Panc1 (cell line): ENCODE data around the gene CLPX. TPM values are rescaled to one million over a fixed set of nuclear protein-coding genes. Genes with fewer than 3 reads are reported as not detected.

Experiments
- ATAC-seq: fragments of 200-7000 bp; cut with Tn5 transposase; 2 replicates; pipeline ENCODE4 v1.9.1; 2020; ENCODE audit warnings: mild to moderate bottlenecking, moderate library complexity
- BruUV-seq: library from RNA; stranded (reverse); fragments of 400-500 nt; replicated peaks from 2 replicates; lab custom pipeline; 2021; lab: Mats Ljungman, UMichigan
- CTCF ChIA-PET: fragments of 300-600 bp; sonication (Branson Sonifier 250); formaldehyde crosslinking; loops from one replicate; lab custom pipeline; 2022; ENCODE audit warnings: antibody characterized with exemption; lab: Charles Lee
- POLR2A ChIA-PET: fragments of 300-600 bp; sonication (Branson Sonifier 250); formaldehyde crosslinking; loops from one replicate; lab custom pipeline; 2022; ENCODE audit warnings: antibody characterized with exemption; lab: Charles Lee
- DNase-seq: peaks from one replicate; pipeline ENCODE4 v3.0.0-alpha.2; 2010; ENCODE audit warnings: low read depth, low spot score
- H3K27ac ChIP-seq: 2 replicates; pipeline ENCODE4 v1.5.1; 2011; ENCODE audit warnings: mild to moderate bottlenecking, low read length, inconsistent platforms
- H3K27me3 ChIP-seq: fragments of 200-500 bp; sonication (Bioruptor generic); 2 replicates; pipeline ENCODE4 v1.6.0; 2014; ENCODE audit warnings: low read length, inconsistent platforms; ENCODE audit not compliant: control insufficient read depth, insufficient read depth
- H3K36me3 ChIP-seq: fragments of 200-500 bp; sonication (Bioruptor generic); 2 replicates; pipeline ENCODE4 v1.5.1; 2014; ENCODE audit warnings: inconsistent platforms, mild to moderate bottlenecking, low read length, moderate library complexity; ENCODE audit not compliant: control insufficient read depth, insufficient read depth
- H3K4me1 ChIP-seq: 2 replicates; pipeline ENCODE4 v1.5.1; 2011; ENCODE audit warnings: inconsistent platforms, mild to moderate bottlenecking, low read length, moderate library complexity; ENCODE audit not compliant: control insufficient read depth, insufficient read depth
- H3K4me3 ChIP-seq, 2 experiments: 2 replicates each; pipeline ENCODE4 v1.5.1; 2011 to 2012; ENCODE audit warnings: low read depth in 2 of 2, low read length in 2 of 2, mild to moderate bottlenecking in 2 of 2, inconsistent platforms in 1 of 2, moderate library complexity in 1 of 2
- H3K9me3 ChIP-seq: fragments of 200-500 bp; sonication (Bioruptor generic); 2 replicates; pipeline ENCODE4 v1.5.1; 2014; ENCODE audit warnings: low read depth, mild to moderate bottlenecking, inconsistent platforms, low read length, moderate library complexity; ENCODE audit not compliant: control insufficient read depth, insufficient read depth
- CTCF ChIP-seq: fragments of 450-650 bp; IDR thresholded peaks from 2 replicates; pipeline ENCODE4 v1.5.1; 2017; ENCODE audit warnings: mild to moderate bottlenecking
- POLR2AphosphoS5 ChIP-seq: IDR thresholded peaks from 2 replicates; pipeline ENCODE4 v1.6.1; 2012; ENCODE audit warnings: mild to moderate bottlenecking, low read depth, low read length, moderate library complexity
- SIN3A ChIP-seq: IDR thresholded peaks from 2 replicates; pipeline ENCODE4 v1.6.1; 2012; ENCODE audit warnings: low read depth, mild to moderate bottlenecking, low read length, moderate library complexity, borderline replicate concordance; ENCODE audit not compliant: insufficient read depth
- TCF7L2 ChIP-seq: IDR thresholded peaks from 2 replicates; pipeline ENCODE4 v1.6.1; 2011; ENCODE audit warnings: mild to moderate bottlenecking, low read depth, low read length, inconsistent platforms
- in situ Hi-C: cut with HindIII; loops from 2 replicates; pipeline ENCODE4 v1.10.0; 2016; ENCODE audit warnings: low sequenced_read_pairs, low pct_unique_long_range_greater_than_20kb
- intact Hi-C: fragments of 100-400 bp; cut with micrococcal nuclease; formaldehyde crosslinking; loops from one replicate; pipeline ENCODE4 v1.10.0; 2022; ENCODE audit not compliant: unreplicated experiment
- total RNA-seq: library from RNA; stranded (reverse); gene quantifications from one replicate; pipeline ENCODE4 v1.2.1, GENCODE V29; 2021; ENCODE audit not compliant: unreplicated experiment
- TF ChIP-seq, protein P1 (sequence below), 2 experiments: IDR thresholded peaks; 2 replicates each; pipeline ENCODE4 v1.6.1; 2011 to 2012; ENCODE audit warnings: low read depth in 2 of 2, control low read depth in 1 of 2, low read length in 1 of 2, mild to moderate bottlenecking in 1 of 2, moderate library complexity in 1 of 2; ENCODE audit not compliant: insufficient read depth in 1 of 2

The CLPX gene
- total RNA-seq, 1 experiment from 2014 or later = 49.9 TPM

GRCh38 chr15:65222891-65223290 is 37.7 kb upstream of the CLPX start:
- intact Hi-C loops = no loop called here
- H3K36me3 ChIP-seq = no peaks in the 10 kb centered on the region

GRCh38 chr15:65221697-65222096 is 36.6 kb upstream of the CLPX start:
- intact Hi-C loops = no loop called here
- CTCF ChIA-PET = no interaction called here
- no peak overlapping the region for H3K27ac ChIP-seq
- no peak for DNase-seq
- no peak for TF ChIP-seq POLR2AphosphoS5
- no peak for TF ChIP-seq TCF7L2
- TF ChIP-seq, protein P1, sequence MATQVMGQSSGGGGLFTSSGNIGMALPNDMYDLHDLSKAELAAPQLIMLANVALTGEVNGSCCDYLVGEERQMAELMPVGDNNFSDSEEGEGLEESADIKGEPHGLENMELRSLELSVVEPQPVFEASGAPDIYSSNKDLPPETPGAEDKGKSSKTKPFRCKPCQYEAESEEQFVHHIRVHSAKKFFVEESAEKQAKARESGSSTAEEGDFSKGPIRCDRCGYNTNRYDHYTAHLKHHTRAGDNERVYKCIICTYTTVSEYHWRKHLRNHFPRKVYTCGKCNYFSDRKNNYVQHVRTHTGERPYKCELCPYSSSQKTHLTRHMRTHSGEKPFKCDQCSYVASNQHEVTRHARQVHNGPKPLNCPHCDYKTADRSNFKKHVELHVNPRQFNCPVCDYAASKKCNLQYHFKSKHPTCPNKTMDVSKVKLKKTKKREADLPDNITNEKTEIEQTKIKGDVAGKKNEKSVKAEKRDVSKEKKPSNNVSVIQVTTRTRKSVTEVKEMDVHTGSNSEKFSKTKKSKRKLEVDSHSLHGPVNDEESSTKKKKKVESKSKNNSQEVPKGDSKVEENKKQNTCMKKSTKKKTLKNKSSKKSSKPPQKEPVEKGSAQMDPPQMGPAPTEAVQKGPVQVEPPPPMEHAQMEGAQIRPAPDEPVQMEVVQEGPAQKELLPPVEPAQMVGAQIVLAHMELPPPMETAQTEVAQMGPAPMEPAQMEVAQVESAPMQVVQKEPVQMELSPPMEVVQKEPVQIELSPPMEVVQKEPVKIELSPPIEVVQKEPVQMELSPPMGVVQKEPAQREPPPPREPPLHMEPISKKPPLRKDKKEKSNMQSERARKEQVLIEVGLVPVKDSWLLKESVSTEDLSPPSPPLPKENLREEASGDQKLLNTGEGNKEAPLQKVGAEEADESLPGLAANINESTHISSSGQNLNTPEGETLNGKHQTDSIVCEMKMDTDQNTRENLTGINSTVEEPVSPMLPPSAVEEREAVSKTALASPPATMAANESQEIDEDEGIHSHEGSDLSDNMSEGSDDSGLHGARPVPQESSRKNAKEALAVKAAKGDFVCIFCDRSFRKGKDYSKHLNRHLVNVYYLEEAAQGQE (IDR thresholded peaks at IDR 0.05; ENCODE audit: insufficient read depth in 1 of 2, low read depth in 2 of 2, low read length in 1 of 2) = no peak
- no peak for TF ChIP-seq SIN3A
- TF ChIP-seq CTCF = no peak
- BruUV-seq = no TSS peak
- ATAC-seq = no peak
- H3K4me3 ChIP-seq = no peak overlapping the region
- no peaks in the 10 kb centered on the region for H3K4me1 ChIP-seq
- H3K9me3 ChIP-seq = no peaks in the 10 kb centered on the region
- POLR2A ChIA-PET = no interaction called here
- no peaks in the 10 kb centered on the region for H3K27me3 ChIP-seq
- no peaks in the 10 kb centered on the region for H3K36me3 ChIP-seq
- in situ Hi-C loops = no loop called here

More at GRCh38 chr15:65222891-65223290, 37.7 kb upstream of the CLPX start:
- no peak for DNase-seq
- no peak overlapping the region for H3K4me3 ChIP-seq
- no peak overlapping the region for H3K27ac ChIP-seq
- no peak for ATAC-seq
- no peaks in the 10 kb centered on the region for H3K9me3 ChIP-seq
- no peaks in the 10 kb centered on the region for H3K27me3 ChIP-seq
- in situ Hi-C loops = no loop called here
- ChIA-PET CTCF (no interaction called here), POLR2A (no interaction called here)
- no peak for TF ChIP-seq TCF7L2
- no peak for TF ChIP-seq SIN3A
- TF ChIP-seq CTCF = no peak
- TF ChIP-seq, protein P1 (IDR thresholded peaks at IDR 0.05; ENCODE audit: insufficient read depth in 1 of 2, low read depth in 2 of 2, low read length in 1 of 2) = no peak
- TF ChIP-seq POLR2AphosphoS5 = no peak
- no peaks in the 10 kb centered on the region for H3K4me1 ChIP-seq
- no TSS peak for BruUV-seq
